ENCODE results near the gene TBC1D2. TPM values are rescaled to one million over a fixed set of nuclear protein-coding genes. Genes with fewer than 3 reads are reported as not detected.

The TBC1D2 gene
- 9.2 to 11.2 TPM (median 10.3 TPM) in 5 replicates for total RNA-seq (2022; extraction: Qiagen RNA extraction; ENCODE audit: low read depth)

DNA sequence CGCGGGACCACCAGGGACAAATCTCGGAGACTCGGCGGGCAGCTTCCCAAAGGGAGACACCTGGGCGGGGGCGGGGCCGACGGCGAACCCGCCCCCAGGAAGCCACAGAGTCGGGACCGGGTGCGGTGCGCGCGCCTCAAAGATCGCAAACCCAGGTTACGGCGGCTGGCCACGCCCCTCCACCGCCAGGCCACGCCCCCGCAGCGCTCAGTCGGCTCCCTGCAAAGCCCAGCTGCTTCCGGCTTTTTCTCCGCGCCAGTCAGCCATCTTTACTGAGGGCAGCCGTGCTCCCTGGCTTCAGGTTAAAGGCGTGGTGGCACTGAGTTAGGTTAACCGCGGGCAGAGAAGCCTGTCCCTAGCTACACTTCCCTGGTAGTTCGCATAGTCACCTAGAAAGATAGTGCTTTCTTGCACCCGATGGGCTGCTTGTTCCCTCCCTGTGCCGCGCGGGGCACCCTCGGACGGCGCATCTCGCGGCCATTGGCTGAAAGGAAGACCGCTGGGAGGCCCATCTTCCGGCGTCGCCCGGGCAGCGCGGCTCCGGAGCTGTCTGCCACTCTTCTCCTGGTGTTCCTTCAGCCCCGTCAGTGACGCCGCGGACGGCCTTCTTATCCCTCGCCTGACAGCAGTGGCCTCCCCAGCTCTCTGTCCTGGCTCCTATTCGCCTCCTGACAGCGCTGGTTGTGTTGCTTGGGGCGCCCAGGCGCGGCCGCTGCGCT lies at the start of gene TBC1D2:
Gene TBC1D2 (minus strand): TSS at position 72 of the 719 bp plus-strand sequence. CDS start 108 bp downstream, outside the sequence.

GRCh38 chr9:98192503-98193335 lies 62.7 kb downstream of the TBC1D2 start, which contains the start of gene CORO2A:
TSS of gene CORO2A (minus strand) at chr9:98192637. CDS start at chr9:98157660, 34,977 bp downstream.

Other genes with a start within 250 kb of the TBC1D2 start
- 60.8 to 71.2 TPM (median 68.5 TPM) in 5 replicates for gene NANS, start 198.9 kb downstream of the TBC1D2 start, total RNA-seq (2022; extraction: Qiagen RNA extraction; ENCODE audit: low read depth)
- gene TRIM14, start 136.4 kb downstream of the TBC1D2 start, total RNA-seq (2022; extraction: Qiagen RNA extraction; ENCODE audit: low read depth) = 10.0 to 14.7 TPM (median 13.6 TPM) in 5 replicates
- 0.47 to 1.1 TPM (median 0.65 TPM) in 5 replicates for gene CORO2A, start 63.0 kb downstream of the TBC1D2 start, total RNA-seq (2022; extraction: Qiagen RNA extraction; ENCODE audit: low read depth)

All from A549 treated with DMSO at 1 μM for 4 hours (cell line).